HPDE6-E6E7 (cell line): ENCODE measurements around the gene ACTN1.
"Not testable (repeated sequence)": the region's sequence is repeated elsewhere in the genome, so short reads cannot be mapped to it uniquely, and the experiment has no call there.

Source experiments
- DNase-seq: peaks from one replicate; pipeline ENCODE4 v3.0.0; 2011; ENCODE audit warnings: missing footprints; ENCODE audit errors: extremely low spot score

The ACTN1 gene

DNA sequence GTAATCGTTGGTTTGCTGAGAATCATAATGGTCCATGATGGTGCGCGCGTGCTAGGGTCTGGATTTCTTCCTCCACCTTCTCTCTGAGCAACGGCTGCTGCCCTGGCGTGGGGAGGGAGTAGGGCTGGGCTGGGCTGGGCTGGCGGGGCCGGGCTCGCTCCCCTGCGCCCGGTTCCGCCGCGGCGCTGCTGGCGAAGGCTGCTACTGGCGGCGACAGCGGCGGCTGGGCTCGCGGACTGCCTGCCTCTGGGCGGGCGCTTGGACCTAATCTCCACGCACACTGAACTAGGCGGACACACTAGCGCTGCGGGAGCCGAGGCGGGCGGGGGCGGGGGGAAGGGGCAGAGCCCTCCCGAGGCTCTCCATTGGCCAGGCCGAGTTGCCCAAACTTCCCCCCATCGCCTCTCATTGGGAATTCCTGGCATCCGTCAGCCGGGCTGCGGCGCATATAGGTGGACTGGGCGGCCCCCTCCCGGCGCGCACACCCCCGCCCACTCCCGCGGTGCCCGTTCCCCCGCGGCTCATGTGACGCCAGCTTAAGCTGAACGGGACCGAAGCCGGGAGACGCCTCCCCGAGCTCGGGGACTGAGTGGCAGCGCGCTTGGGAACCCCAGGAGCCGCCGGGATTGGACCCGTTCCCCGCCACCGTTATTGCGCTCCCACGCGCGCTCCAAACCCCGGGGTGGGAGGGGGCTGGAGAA is at the start of gene ACTN1:
TSS of gene ACTN1 (minus strand) at position 282 of the 701 bp plus-strand sequence. CDS start at position 36, 246 bp downstream.
- peak; percentile 93 for DNase-seq

DNA sequence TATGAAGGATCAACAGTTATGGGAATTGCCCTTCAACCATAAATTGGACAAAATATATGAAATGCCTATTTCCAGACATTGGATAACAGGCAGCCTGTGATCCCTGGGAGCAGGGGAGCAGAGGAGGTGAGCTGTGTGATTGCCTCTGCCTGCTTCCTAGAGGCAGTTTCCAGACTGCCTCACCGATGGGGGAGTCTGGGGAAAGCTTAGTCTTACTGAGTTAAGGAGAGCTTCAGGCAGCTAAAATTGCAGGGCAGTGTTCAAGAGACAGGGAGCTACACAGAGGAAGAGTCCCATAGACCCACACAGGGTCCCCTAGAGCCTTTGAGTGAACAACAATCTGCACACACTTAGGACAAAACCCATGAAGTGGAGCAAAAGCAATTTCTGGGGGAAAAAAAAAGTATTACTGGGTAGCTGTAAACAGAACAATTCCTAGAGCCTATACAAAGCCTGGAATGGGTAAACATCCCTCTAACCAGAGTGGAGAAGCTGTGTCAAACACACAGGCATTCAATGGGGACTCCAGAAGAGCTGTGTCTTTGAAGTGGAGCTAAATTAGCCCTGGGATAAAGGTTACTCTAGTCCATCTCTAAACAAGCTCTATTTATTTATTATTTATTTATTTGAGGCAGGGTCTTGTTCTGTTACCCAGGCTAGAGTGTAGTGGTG is 48.3 kb upstream of the ACTN1 start:
- no peak for DNase-seq

DNA sequence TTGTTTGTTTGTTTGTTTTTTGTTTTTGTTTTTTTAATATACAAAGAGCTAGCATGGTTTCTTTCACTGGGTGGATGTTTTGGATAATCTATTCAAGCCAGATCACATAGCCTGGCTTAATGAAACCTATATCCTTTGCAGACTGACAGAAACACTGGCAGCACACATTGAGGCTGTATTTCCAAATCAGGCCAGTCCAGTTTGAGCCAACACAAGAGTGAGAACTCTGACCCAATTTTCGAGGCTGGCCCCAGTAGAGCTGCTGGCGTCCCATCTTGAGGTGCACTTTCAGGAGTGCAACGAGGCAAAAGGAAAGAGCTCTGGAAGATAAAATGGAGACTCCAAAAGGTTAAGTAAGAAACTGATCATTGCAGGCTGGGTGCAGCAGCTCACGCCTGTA is 43.9 kb upstream of the ACTN1 start:
- DNase-seq = no peak

DNA sequence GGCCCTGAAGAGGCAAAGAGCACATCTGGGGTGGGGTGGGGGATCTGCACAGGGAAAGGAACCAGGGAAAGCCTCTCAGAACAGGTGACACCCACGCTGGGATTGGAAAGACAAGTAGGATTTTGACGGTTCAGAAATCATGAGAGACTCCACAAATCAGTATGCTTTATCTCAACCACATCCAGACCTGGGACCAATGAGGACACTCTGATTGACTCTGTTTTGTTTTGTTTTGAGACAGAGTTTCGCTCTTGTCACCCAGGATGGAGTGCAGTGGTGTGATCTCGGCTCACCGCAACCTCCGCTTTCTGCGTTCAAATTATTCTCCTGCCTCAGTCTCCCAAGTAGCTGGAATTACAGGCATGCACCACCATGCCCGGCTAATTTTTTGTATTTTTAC is 43.0 kb upstream of the ACTN1 start:
- DNase-seq = not testable (repeated sequence)

DNA sequence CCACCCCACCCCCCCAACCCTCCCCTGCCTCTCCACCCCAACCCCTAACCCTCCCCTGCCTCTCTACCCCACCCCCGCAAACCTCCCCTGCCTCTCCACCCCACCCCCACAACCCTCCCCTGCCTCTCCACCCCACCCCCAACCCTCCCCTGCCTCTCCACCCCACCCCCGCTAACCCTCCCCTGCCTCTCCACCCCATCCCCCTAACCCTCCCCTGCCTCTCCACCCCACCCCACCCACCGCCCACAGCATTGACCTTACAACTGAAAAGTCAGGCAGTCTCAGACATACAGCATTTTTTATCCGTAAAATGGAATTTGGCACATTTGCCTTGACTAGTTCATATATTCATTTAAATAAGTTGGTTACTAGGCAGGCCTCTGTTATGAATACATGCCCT is 38.6 kb upstream of the ACTN1 start:
- no peak for DNase-seq

DNA sequence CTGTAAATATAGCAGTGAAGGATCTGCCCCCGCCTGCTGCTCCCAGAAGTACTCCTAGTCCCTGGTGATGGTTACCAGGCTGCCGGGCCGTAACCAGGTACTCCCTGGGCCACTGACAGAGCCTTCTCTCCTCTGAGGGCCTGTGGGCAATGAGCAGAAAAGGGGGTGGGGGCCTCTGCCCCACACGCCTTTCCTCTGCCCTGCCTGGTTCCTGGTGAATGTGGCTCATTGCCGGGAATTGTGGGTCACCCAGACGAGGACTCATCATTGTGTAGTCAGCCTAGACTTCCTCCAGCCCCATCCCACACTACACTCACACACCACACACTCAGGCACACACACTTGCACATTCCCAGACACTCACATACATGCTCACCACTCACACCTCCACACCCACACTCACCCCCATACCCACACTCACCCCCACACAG is 35.7 kb upstream of the ACTN1 start:
- no peak for DNase-seq

DNA sequence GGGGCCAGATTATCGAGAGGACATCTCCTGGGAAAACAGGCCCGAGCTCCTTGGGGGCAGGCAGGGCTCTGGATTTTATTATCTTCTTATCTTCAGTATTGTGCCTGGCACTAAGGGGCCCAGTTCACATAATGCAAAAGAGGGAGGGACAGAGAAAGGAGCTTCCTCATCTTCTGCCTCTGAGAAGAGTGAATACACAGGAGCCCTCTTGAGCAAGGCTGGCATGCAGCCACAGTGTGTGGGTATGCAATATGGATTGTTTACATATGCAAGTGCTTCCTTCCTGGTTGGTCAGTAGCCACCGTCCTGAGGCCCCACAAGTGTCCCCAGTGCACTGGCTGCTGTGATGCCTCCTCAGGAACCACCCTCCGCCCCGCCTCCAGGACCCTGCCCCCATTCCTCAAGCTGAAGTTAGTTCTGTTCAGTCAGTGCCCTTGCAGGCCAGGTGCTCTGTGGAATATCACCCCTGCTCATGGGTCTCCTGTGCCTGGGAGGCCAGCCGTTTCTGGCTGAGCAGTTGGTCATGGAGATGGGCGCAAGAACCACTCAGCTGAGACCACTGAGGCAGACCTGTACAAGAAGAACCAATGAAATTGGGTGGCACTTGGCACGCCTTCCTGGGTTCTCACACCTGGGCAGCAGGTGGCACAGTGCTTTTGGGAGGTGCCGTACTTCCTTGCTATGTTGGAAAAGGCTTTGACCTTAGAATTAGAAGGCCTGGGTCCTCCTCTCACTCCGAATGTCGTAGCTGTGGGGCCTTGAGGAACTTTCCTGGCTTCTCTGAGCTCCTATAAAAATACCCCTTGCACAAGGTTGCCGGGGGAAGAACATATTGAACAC is 35.1 kb upstream of the ACTN1 start:
- no peak for DNase-seq

DNA sequence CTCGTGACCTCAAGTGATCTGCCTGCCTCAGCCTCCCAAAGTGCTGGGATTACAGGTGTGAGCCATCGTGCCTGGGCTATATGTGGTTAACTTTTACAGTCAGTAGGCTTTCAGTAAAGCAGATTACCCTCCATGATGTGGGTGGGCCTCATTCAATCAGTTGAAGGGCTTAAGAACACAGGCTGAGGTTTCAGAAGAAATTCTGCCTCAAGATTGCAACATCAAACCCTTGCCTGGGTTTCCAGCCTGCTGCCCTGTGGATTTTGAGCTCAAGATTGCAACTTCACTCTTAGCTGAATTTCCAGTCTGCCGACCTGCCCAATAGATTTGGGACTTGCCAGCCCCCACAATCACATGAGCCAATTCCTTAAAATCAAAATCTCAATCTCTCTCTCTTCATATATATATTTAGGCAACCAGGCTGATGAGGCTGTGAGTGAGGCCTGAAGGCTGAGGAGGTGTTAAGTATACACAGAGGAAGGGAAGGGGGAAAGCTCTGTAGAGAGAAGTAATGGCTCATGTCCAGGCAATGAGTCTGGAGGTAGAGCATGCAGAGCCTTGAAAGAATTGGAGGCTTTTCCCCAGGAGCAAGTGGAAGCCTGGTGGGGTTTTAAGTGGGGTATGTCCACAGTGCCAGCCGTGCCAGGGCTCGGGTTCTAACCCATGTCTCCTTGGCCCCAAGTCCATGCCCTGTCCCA is 33.3 kb upstream of the ACTN1 start:
- no peak for DNase-seq

DNA sequence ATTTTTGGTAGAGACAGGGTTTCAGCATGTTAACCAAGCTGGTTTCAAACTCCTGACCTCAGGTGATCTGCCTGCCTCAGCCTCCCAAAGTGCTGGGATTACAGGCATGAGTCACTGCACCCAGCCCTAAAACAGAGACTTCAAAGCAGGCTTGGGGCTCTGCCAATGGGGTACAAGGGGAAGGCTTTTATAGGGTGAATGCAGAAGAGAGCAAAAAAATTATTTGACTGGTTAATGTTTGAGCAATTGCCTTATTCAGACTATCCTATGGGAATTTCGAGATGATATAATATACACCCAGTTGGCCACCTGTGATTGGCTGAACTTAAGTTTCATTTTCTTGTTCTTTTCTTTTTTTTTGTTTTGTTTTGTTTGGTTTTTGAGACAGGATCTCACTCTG is 31.5 kb upstream of the ACTN1 start:
- DNase-seq = no peak

DNA sequence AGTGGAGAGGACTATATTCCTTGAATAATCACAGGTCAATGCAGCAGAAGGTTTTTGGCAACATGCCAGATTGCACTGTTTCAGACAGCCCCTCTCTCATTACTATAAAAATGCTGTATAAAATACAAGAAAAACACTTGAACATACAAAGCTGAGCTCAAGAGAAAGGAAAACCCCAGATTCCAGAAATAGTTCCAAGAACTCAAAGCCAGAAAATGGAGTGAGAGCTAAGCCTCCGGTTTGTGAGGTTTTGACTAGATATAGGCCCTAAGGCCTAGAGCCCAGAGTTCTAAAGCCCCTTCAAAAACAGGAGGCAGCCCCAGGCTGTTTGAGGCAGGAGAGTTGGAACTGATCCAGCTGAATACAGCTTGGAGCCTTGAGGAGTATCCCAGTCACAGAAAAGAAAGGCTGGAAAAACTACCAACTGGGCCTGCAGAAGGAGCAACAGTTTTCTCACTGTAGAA is 29.4 kb upstream of the ACTN1 start:
- DNase-seq = no peak

DNA sequence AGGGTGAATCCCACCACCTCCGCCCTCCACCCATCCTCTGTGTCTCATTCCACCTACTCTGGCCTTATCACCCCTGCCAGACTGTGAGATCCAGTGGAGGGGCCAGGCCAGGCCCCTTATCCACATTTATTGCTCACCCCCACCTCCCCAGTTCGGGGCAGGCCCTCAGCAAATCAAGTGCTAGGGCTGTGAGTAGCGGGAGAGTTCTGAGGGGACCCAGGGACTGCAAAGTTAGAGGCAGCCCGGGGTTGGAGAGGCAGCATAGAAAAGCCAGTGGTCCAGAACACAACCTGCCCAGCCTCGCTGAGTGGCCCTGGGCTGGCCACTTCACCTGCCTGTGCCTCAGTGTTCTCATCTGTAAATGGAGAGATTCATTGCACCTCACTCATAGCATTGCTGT is 27.2 kb upstream of the ACTN1 start:
- DNase-seq = no peak

DNA sequence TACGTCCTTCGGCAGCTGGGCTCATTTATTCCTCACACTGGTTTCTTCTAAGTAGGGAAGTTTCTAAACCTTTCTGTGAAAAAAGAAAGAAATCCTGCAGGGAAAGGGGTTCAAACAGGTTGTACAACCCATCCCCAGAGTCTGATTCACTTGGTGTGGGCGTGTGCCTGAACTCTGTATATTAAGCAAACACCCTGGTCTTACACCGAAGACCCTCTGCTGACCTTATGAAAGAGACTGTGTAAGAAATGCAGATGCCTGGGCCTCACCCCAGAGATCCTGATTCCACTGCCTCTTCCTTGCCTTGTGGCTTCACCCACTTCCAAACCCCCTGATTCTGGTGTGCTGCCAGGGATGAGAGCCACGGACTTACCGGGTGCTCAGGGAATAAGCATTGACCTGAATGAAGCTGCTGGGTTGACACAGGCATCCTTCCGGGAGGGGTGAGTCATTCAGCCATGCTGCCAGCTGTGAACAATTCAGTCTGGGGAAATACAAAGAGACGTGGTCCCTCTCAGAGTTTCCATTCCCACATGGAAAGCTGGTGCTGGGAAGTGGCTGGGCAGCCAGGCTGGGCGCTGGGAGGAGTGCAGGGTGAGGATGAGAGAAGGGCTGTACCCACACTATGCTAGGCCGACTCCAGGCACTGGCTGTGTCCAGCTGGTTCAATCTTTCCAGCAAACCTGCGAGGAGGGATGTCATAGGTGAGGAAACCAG is 26.5 kb upstream of the ACTN1 start:
- peak; percentile 96 for DNase-seq

DNA sequence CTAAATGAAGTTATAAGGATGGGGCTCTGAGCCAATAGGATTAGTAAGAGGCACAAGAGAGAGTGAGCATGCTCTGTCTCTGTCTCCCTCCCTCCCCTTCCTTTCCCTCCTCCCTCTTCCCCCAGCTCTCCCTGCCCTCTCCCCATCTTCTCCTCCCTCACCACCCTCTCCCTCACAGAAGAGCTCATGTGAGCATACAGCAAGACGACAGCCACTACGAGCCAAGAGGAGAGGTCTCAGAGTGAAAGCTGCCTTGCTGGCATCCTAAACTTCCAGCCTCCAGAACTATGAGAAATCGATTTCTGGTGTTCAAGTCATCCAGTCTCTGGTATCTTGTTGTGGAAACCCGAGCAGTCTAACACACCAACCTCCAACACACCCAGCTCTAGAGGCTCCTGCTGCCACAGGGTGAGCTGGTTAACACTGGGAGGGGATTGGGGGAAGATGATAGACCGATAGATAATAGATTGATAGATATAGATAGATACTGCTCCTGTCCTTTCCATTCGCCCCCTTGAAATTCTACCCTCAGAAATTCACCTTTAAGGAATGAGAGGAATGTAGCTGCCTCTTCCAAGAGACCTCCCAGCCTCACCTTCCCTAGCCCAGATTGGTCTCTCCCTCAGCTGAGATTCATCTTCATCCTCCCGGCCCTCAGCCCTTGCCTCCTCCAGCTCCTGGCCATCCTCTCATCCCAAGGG is 25.8 kb upstream of the ACTN1 start:
- no peak for DNase-seq

DNA sequence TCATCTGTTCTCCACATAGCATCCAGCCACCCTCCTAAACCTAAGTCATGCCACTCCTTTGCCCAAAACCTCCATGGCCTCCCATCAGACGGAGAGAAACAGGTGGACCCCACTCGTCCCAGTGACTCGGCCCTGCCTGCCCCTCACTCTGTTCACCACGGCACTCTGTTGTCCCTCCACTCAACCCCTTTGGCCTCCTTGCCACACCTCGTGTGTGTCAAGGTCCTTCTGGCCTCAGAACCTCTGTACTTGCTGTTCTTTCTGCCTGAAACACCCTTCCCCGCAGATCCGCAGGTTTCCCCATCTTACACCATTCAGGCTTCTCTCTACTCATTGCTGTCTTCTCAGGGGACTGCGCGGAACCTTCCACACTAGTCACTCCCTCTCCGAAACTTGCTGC is 24.5 kb upstream of the ACTN1 start:
- no peak for DNase-seq

DNA sequence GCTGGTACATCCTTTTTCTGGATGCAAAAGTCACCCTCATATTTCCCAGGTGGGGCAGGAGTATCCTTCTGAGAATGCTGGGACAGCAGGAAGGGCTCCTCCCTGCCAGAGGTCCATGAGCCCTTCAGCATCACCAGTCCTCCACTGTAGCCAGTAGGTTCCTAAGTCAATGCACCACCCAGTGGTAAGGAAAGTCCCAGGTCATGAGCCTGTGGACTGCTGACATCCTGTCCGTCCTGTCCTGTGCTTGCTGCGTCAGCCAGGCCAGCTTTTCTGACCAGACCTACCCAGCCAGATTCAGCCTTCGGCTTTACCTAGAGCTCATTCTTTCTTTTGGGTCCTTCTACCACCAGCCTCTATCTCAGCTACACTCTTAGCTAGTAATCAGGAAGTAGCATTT is 23.0 kb upstream of the ACTN1 start:
- DNase-seq = no peak

DNA sequence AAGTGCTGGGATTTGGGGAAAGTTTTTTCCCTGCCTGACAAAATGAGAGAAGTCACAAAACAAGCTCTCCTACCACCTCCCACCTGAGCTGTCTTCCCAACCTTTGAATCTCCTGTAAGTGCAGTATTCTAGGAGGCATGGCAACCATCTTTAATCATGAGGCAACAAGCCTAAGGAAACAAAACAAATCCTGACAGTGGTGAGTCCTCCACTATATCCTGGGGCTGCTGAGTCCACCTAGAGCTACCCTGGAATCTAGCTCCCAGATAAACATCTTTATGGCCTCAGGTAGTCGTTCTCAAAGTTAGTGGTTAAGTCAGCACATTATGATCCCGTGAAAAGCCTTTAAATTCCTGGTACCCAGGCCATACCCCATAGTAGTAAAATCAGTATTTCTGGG is 22.3 kb upstream of the ACTN1 start:
- no peak for DNase-seq

DNA sequence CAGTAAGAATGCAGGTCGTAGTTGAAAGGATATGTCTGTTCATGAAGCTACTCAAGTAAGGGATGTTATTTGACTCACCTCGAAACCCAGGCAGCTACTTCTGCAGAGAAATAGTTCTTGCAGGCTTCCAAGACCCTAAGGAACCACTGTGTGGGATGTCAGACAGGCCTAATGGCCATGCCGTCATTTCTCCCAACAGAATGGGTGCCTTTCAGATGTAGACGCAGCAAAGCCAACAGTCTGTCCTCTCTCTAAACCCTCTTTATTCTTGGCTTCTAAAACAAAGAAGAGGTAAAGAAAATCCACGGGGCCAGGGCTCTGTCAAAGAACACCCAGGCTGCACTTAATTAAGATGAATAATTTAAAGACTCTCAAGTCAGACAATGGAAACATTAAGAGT is 19.0 kb upstream of the ACTN1 start:
- no peak for DNase-seq

DNA sequence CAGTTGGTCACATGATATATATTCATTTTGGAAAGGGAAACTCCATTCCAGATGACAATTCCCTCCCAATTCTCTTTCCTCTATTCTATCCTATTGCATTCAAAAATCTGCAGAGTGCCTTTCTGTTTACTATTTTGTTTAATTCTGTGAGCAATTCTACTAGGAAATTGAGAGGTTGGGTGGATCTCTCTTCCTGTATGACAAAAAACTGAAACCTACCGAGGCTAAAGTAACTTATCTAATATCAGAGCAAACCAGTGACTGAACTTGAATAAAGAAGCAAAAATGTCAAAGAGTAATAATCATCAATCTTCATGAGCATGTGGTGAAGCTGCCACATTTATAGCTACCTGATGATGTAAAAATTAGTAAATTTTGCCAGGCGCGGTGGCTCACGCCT is 16.6 kb upstream of the ACTN1 start:
- no peak for DNase-seq

DNA sequence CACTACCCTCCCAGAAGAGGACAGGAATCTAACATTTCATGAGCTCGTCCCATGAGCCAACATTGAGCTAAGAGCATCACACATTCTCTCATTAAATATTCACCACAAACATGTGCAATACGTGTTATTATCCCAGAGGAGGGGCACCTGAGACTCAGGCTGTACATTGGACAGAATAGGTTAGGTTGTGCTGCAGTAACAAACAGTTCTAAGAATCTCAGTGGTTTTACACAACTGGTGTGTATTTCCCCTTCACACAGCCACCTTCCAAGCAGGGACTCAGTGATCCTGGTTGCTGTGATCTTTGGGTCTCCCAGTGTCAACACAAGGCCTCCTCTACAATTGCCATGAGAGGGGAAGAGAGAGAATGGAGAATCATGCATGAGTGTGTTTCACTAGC is 15.0 kb upstream of the ACTN1 start:
- DNase-seq = no peak

DNA sequence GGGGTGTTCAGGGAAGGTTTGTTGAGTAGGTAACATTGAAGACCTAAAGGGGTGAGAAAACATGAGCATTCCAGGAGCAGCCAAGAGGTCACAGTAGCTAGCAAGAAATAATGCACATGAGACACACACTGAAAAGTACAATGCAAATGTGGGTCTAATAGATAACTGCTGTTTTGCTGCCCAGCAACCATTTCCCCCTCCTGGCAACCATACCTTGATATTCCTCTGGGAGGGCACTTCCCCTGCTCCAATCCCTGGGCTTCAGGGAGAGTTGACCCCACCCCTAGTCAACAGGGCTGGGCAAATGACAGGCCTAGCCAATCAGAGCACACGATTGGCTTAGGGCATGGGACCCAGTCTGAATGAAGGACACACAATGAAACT is 8.5 kb upstream of the ACTN1 start:
- no peak for DNase-seq
